Endometrial microvascular endothelial cells (primary cell): ENCODE data around the gene PTDSS2. TPM values are rescaled to one million over a fixed set of nuclear protein-coding genes. Genes with fewer than 3 reads are reported as not detected.
"Not testable (repeated sequence)": the region's sequence is repeated elsewhere in the genome, so short reads cannot be mapped to it uniquely, and the experiment has no call there.

Source experiments
- in situ Hi-C: cut with HindIII; loops from 2 replicates; pipeline ENCODE4 v1.10.0; 2017; ENCODE audit warnings: low sequenced_read_pairs, low pct_unique_long_range_greater_than_20kb; ENCODE audit errors: inconsistent ontology term
- total RNA-seq: library from RNA; depleted of rRNA; stranded (reverse); fragments of >200 nt; gene quantifications from one replicate; pipeline ENCODE4 v1.2.3, GENCODE V29; 2015; ENCODE audit errors: inconsistent ontology term

The PTDSS2 gene
- total RNA-seq, 1 donor from 2014 or later = 43.1 TPM

- in situ Hi-C loops = no loop called here
These were observed 64.5 kb downstream of the PTDSS2 start for GRCh38 chr11:514606-515005.

DNA sequence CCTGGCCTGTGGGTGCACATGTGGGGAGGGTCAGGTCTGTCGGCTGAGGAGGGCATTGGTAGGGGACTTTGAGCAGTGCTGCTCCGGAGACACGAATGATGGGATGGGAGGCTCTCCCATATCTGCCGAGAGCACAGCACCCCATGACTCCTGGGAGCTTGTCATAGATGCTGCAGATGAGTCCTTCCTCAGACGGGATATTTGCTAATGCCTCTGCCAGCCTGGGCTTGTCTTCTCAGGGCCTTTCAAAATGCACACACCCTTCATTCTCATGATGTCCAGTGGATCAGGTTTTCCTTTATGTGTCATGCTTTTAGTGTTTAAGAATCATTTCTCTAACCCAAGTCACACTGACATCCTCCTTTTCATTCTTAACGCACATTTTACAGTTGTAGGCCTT lies 65.1 kb downstream of the PTDSS2 start:
- in situ Hi-C loops = no loop called here

DNA sequence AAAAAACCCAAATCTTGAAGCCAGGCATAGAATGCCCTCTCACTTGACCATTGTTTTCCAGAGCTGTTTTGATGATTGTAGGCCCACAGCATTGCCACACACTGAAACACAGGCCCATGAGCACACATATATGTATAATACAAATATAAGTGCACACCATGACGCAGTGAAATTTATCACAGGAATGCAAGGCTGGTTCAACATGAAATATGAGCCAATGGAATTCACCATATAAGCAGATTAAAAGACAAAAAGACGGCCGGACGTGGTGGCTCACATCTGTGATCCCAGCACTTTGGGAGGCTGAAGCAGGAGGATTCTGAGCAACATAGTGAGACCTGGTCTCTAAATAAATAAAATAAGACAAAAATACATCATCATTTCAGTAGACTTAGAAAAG lies 66.3 kb downstream of the PTDSS2 start:
- in situ Hi-C loops = no loop called here

- in situ Hi-C loops = not testable (repeated sequence)
These were observed 67.0 kb downstream of the PTDSS2 start for GRCh38 chr11:516918-517685.

DNA sequence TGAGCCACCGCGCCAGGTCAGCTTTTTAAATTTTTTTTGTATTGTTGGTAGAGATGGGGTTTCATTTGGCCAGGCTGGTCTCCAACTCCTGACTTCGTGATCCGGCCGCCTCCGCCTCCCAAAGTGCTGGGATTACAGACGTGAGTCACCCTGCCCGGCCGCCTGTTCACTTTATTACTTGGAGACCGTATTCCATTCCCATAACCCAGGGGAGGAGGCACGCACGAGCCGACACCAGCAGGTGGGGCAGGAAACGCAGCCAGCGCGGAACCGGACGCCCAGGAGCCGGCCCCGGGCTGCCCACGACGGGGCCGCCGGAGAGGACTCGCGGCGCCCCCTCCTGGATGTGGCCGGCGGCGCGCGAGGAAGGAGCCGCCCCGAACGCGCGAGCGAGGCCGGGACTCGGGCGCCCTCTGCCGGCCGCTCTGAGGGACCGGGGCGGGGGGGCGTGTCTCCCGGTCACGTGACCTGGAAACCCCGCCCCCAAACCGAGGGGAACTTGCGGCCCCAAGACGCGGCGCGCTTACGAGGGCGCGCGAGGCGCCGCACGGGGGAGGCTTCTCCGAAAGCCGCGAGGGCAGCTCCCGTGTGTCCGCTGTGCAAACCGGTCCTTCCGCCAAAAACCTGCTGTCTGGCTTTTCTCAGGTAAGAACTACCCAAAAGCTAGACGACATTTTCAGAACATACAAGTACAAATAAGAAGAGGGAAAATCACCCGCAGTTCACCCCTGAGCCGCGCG lies 68.6 kb downstream of the PTDSS2 start:
- in situ Hi-C loops = no loop called here

DNA sequence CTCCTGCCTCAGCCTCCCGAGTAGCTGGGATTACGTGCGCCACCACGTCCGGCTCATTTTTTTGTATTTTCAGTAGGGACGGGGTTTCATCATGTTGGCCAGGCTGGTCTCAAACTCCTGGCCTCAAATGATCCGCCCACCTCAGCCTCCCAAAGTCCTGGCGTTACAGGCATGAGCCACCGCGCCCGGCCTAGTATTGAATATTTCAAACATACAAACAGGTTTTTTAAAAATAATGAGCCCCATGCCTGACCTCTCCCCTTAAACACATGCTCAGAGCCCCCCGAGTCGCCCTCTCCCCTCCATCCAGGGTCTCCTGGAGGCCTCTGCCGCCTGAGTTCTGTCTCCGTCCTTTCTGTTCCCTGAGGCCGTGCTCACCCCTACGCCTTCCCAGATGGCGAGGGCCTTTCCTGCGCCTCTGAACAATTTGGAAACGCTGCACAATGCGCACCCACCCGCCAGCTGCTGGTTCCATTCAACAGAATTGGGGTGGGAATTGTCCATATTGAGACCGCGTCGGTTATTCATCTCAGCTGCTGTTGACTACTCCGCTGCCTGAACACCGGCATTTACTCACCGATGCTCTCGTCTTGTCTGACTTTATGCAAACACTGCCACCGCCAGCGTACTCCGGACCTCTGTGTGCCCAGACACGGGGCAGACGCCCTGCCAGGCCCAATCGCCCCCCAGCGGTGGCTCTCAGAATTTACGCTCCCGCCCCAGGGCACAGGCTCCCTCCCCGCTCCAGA lies 70.5 kb downstream of the PTDSS2 start:
- in situ Hi-C loops = no loop called here

DNA sequence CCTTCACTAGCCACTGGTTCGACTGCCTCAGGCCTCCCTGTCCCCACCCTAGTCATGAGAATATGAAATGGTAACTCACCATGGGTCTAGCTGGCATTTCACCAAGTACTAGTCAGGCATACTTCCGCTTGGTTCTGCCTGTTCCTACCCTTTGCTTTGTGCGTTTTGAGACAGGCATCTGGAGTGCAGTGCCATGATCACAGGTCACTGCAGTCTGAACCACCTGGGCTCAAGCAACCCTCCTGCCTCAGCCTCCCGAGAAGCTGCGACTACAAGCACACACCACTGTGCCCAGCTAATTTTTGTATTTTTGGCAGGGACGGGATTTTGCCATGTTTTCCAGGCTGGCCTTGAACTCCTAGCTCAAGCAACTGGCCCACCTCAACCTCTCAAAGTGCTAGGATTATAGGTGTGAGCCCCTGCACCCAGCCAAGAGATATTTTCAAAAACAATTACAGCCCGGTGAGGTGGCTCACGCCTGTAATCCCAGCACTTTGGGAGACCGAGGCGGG lies 71.2 kb downstream of the PTDSS2 start:
- in situ Hi-C loops = no loop called here

DNA sequence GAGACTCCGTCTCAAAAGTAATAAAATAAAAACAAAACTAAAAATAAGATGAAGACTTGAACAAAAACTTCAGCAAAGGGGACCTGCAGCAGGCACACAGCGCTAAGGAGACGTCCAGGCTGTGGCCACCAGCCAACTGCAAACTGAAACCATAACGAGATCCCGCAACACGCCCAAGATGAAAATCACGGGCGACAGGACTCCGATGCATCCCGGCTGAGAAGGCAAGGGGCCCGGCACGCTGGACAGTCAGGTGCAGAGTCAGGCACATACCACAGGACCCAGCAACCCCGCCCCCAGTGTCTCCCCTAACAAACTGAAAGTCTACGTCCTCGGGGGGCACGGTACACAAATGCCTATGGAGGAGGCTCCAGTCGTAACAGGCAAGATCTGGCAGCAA lies 76.1 kb downstream of the PTDSS2 start:
- in situ Hi-C loops = no loop called here

DNA sequence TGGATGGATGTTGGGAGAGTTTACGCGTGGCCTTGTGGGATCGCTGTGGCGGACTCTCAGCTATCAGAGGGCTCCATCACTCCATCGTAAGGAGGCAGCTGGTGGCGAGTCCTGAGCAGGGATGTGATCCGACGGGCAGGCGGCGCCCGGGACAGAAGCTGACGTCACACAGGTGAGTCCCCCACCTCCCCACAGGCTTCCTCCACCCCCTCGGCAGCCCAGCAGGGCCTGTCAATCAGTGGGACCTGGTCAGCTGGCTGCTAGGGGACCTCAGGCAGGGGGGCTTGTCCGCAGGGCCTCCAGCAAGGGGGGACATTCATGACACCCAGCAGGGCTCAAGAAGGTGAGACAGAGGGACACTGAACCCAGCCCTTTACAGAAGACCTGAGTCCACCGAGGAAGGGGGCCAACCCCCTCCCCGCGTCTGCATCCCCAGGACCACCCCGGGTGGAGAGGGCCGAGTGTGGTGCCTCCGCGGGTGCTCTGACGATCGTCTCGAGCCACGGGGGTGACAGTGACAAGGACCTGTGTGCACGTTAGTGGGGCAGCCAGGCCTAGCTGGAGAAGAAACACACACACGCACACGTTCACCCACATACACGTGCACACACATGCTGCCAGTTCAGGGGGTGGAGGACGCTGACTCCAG lies 78.2 kb downstream of the PTDSS2 start:
- in situ Hi-C loops = no loop called here

DNA sequence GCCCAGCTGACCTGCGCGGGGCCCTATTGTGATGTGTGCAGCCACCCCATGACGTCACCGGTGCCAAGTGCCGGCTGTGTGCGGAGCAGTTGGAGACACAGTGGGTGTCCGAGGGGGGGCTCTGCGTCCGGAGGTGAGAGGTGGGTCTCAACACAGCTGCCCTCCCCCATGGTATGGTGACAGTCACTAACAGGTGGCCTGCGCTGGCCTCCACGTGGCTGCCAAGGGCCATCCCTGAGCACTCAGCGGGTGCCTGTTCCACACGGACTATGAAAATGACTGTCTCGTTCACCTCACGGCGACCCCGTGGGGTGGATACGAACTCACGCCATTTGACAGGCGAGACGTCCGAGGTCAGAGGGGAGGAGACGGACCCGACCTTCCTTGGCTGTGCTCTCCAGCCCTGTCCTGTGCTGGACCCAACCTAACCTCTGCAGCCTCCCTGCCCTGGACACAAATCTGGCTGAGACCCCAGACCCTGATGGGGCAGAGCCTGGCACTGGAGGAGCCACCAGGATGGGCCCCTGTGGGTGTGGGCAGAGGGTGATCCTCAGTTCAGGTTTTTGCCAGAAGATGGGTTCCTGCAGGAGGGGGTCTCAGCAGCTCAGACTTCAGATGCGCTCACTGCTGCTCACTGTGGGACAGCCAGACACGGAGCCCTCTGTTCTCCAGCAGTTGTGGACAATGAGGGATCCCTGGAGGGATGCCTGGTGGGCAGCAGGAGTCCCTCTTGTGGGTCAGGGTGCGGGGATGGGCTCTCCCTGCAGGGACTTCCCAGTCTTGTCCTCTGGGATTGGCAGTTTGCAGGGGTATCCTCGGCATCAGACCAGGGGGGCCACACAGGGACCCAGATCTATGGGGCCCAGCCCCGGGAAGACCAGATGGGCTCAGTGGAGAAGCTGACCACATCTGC lies 79.0 kb downstream of the PTDSS2 start:
- in situ Hi-C loops = no loop called here

- in situ Hi-C loops = no loop called here
These were observed 79.8 kb downstream of the PTDSS2 start for GRCh38 chr11:529728-530411.

GRCh38 chr11:530960-531831 lies 81.1 kb downstream of the PTDSS2 start:
- in situ Hi-C loops = no loop called here

GRCh38 chr11:531919-532526 lies 81.9 kb downstream of the PTDSS2 start:
- in situ Hi-C loops = no loop called here

- in situ Hi-C loops = no loop called here
These were observed 82.5 kb downstream of the PTDSS2 start for GRCh38 chr11:532527-532985.

- in situ Hi-C loops = no loop called here
These were observed 83.0 kb downstream of the PTDSS2 start for GRCh38 chr11:532986-533585.
